Stimulated activated CD4-positive, alpha-beta T cell treated with anti-CD3 and anti-CD28 coated beads, Interleukin-1b, Interleukin-23, amount 100 ng/mL, for 48 hours (primary cell): ENCODE data around the gene SURF6.
"Not testable (repeated sequence)": the region's sequence is repeated elsewhere in the genome, so short reads cannot be mapped to it uniquely, and the experiment has no call there.

Experiments used
- DNase-seq: peaks from one replicate; pipeline ENCODE4 v3.0.0-alpha.2; 2020

Gene SURF6

DNA sequence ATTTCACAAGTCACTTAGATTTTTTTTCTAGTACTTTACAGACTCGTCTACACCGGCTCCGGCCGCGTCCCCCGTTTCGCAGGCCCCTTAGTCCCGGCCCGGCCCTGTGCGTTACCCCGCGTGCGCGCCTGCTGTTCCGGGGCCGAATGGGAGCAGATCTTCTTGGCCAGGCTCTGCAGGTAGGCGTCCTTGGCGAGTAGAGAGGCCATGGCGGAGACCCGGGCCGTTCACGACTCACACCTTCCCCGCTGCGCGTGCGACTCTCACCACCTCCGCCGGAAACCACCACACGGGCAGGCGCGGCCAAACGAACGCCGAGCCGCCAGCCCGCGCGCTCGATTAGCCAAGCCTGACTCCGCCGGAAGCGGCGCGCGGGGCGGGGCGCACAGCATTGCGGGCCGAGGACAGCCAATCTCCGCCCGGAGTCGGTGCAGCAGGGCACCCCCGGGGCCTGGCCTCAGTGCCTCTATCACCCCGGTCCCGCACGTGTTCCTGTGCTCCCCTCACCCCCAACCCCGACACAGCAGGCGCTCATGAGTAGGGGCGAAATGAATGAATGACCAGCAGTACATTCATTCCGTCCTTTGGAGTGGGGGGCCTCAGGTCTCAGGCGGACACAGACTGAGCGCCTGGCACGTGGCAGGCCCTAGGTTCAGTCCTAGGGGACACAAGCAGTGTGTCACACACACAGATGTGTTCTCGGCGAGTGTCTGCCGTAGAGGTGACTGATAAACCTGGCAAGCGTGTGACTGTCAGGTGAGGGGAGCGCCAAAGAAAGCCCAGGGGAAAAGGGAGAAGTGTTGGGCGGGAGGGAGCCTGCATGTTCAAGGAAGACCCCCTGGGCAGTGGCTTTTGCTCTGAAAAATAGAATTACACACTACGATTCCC lies at the start of gene SURF6:
Gene SURF6 (minus strand): TSS at position 265 of the 888 bp plus-strand sequence. CDS start 56 bp downstream, at position 209.
- peak; percentile 94 for DNase-seq

DNA sequence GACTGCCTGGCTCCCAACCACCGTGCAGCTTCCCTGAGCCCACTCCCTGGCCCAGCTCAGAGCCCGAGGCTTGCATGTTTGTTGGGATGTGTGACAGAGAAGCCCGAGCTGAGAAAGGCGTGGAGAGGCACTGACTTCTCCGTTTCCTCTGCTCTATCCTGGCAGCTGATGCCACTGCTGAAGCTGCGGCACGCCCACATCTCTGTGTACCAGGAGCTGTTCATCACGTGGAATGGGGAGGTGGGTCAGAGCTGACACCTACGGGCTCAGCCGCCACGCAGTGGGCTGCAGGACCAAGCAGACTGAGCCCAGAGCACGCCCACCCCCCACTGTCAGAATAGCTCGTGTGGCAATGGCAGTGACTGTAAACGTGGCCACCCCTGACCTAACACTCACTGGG lies 49.5 kb upstream of the SURF6 start:
- no peak for DNase-seq

DNA sequence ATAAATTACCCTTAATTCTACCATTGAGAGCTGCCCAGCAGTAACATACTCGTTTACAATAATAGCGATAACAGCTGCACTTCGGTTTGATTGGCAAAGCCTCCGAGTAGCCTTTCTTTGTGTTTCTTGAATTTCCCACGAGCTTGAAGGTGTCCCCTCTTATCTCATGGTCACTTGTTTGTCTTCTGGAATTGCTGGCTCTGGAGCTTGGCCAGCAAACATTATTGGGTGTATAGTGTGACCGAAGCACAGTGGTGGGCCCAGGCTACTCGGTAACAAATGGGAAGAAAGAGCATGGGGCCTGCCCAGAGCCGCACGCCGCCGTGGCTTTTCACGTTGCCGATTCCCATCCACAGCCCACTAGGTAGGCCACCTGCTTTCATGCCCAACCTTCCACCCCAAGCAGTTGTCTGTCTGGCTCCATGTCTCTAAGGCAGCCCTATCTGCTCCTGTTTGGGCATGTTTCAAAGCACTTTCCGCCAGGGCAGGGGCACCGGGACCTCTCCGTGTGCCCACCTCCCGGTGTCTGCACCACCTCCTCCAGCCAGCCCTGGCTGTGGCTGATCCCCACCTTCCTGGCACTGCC lies 48.8 kb upstream of the SURF6 start:
- no peak for DNase-seq

DNA sequence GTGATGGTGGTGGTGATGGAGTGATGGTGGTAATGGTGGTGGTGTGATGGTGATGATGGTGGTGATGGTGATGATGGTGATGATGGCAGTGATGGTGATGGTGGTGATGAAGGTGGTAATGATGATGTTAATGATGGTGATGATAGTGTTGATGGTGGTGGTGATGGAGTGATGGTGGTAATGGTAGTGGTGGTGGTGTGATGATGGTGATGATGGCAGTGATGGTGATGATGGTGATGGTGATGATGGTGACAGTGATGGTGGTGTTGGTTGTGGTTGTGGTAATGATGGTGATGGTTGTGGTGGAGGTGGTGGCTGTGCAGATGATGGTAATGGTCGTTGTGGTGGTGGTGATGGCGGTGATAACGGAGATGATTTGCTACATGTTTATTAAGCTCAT lies 47.5 kb upstream of the SURF6 start:
- no peak for DNase-seq

DNA sequence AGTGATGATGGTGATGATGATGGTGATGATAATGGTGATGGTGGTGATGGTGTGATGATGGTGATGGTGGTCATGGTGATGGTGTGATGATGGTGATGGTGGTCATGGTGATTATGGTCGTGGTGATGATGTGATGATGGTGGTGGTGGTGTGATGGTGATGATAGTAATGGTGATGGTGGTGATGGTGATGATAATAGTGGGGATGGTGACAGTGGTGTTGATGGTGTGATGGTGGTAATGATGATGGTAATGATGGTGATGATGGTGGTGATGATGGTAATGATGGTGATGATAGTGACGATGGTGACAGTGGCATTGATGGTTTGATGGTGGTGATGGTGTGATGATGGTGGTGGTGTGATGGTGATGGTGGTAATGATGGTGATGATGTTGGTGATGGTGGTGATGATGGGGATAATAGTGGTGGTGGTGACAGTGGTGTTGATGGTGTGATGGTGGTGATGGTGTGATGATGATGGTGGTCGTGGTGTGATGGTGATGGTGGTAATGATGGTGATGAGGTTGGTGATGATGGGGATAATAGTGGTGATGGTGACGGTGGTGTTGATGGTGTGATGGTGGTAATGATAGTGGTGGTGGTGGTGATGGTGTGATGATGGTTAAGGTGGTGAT lies 46.6 kb upstream of the SURF6 start:
- no peak for DNase-seq

DNA sequence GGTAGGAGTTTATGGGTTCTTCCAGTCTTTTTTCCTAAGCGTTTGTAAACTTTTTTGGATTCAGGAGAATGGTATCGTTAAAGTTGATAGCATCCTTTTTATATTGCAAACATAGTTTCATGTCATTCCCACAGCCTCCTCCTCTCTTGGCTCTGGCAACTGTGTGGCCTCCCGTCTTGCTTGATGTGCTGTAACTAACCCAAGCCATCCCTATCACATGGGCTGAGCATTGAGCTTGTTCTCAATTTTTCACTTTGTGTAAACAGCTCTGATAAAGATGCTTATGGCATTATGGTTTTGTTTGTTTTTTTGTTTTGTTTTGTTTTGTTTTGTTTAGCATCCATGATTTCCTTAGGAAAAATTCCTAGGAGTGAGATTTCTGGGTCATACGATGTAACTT lies 44.7 kb upstream of the SURF6 start:
- DNase-seq, result no peak

DNA sequence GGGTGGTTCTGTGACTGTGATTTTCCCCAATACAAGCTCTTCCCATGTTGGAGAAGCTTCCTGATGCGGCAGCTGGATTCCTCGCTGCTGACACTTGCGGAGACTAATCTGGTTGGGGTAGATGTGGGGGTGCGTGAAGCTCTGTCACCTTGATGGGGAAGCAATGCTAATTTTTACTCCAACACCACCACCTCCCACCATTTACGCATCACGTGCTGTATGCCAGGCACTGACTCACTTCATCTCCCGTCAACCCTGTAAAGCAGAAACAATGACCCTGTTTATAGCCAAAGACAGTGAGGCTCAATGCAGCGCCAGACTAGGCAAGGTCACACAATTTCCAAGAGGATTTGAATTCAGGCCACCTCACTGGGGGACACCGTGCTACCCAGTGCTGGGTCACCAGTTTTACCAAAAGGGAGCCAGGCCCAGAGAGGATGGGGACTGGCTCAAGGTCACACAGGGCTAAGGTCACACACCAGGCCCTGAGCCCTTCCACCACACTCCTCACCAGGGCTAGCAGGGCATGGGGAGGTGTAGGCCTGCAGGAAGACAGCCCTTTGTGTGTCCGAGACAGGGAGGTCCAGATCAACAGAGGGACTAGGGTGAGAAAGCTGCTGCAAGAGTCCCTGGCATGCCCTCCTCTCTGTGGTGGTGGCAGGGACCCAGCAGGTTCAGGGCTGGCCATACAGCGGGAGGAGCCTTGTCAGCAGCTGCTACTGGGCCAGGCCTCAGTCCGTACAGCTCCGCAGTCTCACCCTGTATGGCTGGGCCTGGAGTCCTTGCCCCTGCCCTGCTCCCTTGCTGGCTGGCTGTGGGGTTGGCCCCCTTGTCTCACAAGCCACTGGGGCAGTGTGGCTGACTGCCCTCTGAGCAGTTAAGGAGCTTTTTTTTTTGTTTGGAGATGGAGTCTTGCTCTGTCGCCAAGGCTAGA lies 43.4 kb upstream of the SURF6 start:
- no peak for DNase-seq

DNA sequence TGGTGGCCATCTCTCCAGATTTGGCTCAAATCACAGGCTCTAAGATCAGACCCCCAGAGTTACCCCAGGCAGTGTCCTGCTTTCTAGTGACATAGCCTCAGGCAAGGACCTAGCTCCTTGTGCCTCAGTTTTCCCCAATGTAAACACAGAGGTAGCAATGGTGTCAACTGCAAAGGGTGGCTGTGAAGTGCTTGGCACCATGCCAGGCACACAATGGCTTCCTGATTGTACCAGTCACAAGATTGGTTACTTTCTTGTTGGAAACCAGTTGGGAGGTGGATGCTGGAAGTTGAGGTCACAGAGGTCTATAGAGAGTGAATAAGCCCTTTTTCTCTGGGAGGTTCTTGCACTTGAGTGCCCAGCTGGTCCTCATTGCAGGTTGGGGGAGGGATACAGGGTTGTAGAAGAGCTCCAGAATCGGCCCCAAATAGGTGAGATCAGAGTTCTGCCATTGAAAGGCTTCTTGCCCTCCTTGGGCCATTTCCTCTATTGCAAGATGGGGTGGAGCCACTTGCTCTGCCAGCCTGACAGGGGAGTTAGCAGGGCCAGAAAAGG lies 42.5 kb upstream of the SURF6 start:
- no peak for DNase-seq

DNA sequence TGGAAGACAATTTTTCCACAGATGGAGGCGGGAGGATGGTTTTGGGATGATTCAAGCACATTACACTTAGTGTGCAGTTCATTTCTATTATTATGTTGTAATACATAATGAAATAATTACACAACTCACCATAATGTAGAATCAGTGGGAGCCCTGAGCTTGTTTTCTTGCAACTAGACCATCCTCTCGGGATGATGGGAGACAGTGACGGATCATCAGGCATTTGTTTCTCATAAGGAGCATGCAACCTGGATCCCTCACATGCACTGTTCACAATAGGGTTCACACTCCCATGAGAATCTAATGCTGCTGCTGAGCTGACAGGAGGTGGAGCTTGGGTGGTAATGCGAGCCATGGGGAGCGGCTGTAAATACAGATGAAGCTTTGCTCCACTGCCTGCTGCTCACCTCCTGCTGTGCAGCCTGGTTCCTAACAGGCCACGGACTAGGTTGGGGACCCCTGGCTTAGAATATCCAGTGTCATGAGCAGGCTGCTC lies 41.8 kb upstream of the SURF6 start:
- DNase-seq, result no peak

DNA sequence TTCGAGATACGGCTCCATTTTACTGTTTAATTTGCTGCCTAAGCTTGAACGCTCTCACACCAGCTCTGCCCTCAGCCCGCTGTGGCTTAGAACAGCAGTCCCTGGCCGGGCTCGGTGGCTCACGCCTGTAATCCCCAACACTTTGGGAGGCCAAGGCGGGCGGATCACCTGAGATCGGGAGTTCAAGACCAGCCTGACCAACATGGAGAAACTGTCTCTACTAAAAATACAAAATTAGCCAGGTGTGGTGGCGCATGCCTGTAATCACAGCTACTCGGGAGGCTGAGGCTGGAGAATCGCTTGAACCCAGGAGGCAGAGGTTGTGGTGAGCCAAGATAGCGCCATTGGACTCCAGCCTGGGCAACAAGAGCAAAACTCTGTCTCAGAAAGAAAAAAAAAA lies 41.3 kb upstream of the SURF6 start:
- not testable (repeated sequence) for DNase-seq

DNA sequence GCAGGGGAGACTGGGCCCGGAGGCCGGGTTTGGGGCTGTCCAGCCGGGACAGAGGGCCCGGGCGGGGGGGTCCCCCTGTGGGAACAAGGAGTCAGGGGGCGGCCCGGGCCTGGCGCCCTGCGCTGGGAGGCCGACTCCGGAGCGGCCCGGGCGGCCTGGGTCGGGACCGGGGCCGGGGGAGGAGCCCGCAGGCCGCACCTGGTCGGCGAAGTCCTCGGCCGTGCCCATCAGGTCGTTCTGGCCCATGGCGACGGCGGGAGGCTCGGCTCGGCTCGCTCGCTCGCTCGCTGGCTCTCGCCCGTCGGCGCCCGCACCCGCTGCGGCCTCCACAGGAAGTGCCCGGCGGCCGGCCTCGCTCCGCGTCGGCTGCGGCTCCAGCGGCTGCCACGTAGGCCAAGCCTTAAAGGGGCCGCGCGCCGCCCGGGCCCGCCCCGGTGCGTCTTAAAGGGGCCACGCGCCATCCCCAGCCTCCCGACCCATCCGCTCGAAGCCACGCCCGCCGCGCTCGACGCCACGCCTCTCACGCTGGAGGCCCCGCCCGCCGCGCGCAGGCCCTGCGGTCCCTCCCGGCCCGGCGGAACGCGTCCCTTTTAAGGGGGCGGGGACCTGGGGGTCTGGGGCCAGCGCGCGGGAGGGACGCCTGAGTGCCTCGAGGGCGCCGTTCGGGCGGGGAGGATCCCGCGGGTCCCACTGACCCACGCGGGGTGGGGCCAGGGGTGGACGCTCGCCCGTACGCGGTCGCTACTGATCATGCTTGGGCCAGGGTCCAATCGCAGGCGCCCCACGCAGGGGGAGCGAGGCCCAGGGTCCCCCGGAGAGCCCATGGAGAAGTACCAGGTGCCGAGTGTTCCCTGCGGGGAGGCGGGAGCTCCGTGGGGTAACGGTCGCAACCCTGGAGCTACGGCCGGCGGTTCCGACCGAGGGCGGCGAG lies 40.0 kb upstream of the SURF6 start, which contains the start of the genes STKLD1 and SURF4:
Gene STKLD1 (plus strand): TSS at position 643 of the 931 bp plus-strand sequence. CDS start 108 bp downstream, at position 751.
Gene SURF4 (minus strand): TSS at position 337 of the 931 bp plus-strand sequence. CDS start 91 bp downstream, at position 246.
- DNase-seq, result peak; percentile 95

DNA sequence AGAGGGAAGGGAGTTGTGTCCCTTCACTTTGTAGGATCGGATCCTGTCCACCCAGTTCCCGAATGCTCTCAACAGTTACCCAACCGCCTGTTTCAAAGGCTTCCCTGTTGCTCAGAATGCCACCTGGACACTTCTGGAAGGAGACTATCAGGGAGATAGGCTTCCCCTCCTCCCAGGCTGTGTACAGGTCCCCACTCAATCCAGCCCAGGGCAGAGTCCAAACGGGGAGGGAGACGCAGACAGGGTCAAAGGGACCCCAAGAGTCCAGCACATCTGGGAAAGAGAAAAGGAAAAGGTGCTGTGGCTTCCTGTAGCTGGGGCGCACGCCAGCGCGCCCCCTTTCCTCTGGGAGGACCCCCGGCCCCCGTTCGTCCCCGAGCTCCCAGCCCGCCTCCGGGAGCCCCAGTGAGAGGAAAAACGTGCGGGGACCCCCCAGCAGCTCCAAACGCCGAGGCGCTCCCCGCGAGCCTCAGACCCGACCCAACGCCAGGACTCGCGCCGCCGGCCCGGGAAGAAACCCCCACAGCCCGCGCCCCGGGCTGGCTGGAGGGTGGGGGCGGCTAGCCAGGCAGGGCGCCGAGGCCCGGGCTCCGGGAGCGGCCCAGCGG lies 39.2 kb upstream of the SURF6 start:
- DNase-seq, result no peak

DNA sequence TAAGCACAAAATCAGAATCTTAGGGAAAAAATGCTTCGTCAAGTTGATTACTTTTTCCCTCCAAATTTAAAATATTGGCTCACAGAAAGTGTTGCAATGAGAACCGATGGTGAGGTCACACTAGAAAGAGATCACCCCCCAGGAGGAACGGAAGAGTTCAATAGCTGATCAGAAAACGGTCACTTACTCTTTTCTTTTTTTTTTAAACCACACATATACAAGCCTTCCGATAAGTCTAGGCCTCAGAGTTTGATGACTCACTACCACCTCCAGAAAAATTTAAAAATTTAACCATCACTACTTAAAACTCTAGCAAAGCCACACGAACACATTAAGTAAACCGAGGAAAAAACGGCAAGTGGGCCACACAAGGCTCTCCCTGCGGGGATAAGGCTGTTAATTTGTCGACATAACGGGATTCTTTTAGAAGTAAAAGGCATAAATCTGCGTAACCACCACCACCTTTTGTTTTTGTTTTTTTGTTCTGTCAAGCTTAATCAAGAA lies 38.7 kb upstream of the SURF6 start:
- DNase-seq, result no peak

DNA sequence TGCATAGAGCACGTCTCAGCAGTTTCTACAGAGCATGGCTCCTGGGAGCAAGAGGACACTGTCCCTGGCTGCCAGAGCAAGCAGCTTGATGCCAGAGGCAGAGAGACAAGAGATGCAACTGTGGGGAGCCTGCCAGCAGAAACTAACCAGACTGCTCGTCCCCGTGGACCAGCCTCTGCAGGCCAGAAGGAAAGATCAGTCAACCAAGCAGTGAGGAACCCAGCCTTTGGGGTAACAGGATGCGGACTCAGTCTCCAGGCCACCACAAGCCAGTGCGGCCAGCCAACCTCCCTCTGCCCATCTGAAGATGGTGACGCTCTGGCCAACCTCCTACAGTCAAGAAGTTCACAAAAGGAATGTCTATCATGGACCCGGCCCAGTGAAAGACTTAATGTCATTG lies 36.2 kb upstream of the SURF6 start:
- no peak for DNase-seq

DNA sequence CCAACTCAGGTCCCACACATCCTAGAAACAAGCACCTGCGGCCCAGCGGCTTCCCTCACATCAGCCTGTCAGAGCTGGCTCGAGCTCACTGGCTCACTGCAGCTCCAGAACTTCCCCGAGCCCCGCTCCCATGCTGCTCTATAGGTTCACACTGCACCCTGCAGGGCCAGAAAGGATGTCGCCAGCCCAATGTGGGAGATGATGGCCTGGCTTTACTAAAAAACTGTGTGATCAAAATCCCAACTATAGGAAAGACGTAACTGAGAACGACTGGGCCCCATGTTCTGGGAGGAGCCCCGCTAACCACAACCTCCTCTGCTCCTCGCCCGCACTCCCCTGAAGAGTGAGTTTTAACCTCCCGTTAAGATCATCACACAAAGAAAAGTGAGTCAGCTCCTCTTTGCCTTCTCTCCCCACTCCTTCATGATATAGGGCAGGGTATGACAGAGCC lies 35.3 kb upstream of the SURF6 start:
- peak; percentile 88 for DNase-seq

DNA sequence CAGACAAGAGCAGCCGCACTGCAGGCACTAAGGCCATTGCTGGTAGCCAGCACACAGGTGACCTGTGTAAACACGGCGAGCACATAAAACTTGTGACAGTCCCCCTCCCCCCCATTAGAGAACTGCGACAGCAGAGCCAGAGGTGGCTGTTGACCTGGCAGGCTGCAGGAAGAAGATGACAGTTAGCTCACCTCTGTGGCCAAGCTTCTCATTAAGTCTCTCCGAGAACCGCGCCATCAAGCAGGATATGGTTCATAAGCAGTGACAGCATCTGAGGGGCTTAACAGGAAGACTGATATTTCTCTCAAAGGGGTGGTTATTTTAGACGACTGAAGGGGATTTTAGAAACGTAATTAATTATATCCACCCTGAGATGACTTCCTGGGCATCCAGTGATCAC lies 34.7 kb upstream of the SURF6 start:
- no peak for DNase-seq

DNA sequence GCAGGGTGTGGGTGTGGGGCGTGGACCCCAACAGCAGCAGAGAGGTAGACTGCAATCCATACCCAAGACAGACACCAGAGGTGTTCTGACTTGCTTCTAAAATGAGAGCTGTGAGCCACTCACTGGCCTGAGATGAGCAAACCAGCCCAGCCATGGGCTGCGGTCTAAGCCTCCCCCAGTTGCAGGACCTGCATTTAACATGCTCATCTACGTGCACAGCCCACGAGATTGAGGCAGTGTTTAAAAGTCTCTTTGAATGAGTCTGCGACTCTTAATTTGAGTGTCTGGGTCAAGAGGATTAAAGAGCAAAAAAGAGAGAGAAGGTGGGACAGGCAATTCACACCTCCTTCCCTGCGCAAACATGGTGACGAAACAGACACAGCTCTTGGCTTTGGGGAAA lies 33.9 kb upstream of the SURF6 start:
- no peak for DNase-seq

DNA sequence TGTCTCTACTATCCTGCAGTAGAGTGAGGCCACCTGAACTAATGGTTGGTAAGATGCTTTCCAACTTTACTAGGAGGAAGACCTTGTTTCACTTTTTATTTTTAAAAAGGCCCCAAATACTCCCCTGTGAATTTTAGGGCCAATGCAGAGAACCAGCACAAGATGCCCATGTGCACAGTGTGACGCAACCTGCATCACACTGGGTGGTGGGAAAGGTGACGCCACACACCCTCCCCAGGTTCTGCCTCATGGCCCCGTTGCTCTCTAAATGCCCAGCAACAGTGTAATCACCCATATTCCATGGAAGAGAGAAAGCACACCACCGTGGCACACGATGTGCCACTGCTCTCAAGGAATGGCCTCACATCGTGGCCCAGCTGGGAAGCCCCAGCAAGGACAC lies 33.4 kb upstream of the SURF6 start:
- DNase-seq, result no peak

DNA sequence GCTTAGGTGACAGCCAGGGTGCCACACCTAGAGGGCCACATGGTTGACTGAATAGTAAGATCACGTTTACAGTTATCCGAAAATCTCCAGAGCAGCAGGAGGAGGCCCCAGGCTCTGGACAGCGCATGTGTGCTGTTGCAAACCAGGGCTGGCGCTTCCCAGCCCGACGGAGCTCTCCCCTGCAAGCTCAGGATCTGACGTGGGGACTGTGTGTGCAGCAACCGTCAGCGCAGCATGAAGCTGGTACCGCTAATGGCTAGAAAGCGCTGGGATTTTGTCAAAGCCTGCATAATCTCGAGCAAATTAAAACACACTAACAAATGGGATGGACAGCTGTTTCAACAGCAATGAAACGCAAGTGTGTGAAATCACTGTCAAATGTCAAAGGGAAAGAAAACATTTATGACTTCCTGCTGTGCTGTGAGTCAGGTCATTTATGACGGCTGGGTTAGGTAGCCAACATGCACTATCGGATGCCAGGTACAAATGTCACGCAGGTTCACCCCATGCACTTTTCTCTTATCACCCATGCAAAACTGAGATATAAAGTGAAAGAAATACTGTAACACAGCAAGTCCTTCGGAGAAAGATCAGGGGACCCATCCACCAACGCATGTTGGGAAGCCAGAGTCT lies 32.4 kb upstream of the SURF6 start:
- no peak for DNase-seq

DNA sequence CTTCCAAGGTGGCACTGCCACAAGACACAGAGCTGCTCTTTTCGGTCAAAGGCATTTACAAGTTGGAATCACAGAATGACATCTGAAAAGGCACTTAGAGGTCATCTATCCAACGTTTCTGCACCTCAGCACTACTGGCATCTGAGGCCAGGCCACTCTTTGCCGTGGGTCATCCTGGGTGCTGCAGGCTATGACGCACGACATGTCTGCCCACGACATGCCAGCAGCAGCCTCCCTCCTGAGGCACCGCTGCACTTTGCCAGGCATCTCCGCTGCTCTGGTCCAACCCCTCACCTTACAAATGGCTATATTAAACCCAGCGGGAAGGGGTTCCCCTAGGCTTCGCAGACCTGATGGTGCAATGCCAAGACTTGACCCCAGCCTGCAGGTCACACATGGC lies 31.8 kb upstream of the SURF6 start:
- DNase-seq, result no peak
